GM19023 (cell line): ENCODE results near the gene CATSPERZ.

ENCODE experiments used
- ATAC-seq: cut with Tn5 transposase; IDR thresholded peaks from one replicate; pipeline ENCODE4 v1.9.1; 2021; ENCODE audit warnings: mild to moderate bottlenecking, moderate library complexity; ENCODE audit not compliant: unreplicated experiment

Gene CATSPERZ

DNA sequence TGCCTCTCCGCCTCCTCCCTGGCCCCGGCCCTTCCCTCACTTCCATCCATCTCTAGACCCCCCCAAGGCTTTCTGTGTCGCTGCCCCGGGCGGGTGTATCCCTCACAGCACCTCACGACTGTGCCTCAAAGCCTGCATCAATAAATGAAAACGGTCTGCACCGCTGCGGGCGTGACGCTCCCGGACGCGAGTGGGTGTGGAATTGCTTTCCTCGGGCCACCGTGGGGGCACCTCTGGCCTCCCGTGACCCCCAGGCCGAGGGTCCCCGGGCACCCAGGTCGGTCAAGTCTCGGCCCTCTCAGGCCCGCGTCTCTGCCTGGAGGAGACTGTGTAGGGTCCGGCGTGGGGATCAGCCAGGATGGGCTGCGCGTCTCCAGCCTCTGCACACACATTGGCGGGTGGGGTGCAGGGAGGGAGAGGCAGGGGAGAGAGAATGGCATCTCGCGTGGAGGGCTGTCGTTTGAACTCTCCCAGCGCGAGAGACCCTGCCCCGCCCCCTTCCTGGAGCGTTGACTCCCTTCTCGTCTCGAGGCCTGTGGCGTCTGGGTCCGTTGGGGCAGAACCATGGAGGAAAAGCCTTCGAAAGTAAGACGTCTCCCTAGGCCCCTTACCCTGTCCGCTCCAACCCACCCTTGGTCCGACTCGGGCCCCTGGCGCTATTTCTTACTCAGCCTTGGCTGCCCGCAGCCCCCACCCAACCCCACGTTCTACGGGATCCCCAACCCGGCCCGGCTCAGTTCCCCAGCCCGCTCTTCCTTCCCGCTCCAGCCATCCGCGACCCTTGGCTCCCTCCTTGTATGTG, at the start of gene CATSPERZ:
TSS of gene CATSPERZ (plus strand) at position 512 of the 802 bp plus-strand sequence. CDS start at position 565, 53 bp downstream.
- ATAC-seq: no peak

- ATAC-seq: no peak
Measured at GRCh38 chr11:64250415-64251015, 49.6 kb upstream of the CATSPERZ start.

DNA sequence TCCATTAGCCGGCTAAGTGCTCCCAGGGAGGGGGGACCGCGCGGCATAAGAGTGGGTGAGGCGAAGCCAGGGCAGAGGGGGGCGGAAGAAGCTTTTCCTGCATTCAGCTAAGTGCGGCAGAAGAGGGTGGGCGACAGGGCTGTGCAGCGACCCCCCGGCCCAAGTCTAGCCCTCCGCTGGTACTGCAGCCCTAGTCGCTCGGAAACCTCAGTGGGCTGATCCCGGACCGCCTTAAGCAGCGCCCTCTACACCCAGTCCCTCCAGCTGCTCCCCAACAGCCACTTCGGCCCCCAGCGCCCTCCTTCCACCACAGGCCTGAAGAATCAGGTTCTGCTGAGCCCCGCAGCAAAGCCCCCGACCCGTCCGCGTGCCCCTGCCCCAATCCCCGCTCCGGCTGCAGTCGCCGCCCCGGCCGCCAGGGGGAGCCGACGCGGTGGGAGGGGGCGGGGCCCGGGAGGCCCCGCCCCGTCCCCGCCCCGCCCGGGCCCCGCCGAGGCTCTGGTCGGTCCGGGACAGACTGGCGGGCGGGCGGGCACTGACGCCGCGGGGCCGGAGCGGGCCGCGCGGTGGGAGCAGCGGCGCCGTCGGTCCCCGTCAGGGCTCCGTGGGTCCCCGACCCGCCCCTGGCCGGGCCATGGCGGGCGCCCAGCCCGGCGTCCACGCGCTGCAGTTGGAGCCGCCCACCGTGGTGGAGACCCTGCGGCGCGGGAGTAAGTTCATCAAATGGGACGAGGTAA, 49.0 kb upstream of the CATSPERZ start, which contains the start of gene PLCB3:
TSS of gene PLCB3 (plus strand) at position 515 of the 737 bp plus-strand sequence. CDS start at position 635, 120 bp downstream.
- ATAC-seq: peak; percentile 38

- no peak for ATAC-seq
Measured at GRCh38 chr11:64251753-64252002, 48.5 kb upstream of the CATSPERZ start.

DNA sequence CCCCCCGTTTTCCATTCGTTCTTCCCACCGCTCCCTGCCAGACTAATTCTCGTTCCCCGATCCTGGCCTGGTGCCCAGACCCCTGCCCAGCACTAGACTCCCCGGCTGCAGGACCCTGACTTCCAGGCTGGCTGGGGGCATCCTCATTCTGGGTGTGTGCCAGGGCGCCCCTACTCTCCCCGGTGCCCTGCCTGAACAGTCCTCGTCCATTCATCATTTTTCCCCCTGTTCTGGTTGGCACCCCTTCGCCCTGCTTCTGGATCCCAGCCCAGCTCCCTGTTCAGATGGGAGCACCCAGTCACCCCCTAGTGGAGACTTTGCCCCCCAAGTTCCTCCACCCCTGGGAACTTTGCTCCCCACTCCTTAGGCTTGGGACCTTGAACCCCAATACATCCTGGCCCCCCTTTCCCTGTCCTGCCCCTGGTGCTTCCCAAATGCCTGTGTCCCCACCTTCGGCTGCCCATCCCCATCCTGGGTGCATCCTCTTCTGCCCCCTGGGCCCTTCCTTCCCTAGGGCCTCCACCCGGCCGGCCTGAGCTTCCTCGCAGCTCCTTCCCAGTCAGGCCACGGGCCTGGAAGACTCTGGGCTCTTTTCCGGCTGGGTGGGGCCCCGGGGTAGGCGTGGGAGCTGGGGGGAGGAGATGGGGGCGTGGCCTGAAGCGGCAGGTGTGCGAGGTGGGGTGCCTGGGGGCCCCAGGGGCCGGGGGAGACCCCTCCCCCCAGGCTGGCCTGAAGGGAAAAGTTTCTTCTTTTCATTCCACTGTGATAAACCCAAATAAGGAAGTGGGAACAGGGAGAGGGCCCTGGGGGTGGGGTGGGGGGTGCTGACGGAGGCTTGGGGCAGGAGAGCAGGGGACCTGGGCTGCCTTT, 47.9 kb upstream of the CATSPERZ start:
- no peak for ATAC-seq

- ATAC-seq: no peak
Measured at GRCh38 chr11:64253043-64253442, 47.1 kb upstream of the CATSPERZ start.

- ATAC-seq: no peak
Measured at GRCh38 chr11:64253481-64253880, 46.7 kb upstream of the CATSPERZ start.

GRCh38 chr11:64254326-64254725, 45.8 kb upstream of the CATSPERZ start:
- ATAC-seq: no peak

GRCh38 chr11:64255135-64256128, 44.7 kb upstream of the CATSPERZ start:
- no peak for ATAC-seq

DNA sequence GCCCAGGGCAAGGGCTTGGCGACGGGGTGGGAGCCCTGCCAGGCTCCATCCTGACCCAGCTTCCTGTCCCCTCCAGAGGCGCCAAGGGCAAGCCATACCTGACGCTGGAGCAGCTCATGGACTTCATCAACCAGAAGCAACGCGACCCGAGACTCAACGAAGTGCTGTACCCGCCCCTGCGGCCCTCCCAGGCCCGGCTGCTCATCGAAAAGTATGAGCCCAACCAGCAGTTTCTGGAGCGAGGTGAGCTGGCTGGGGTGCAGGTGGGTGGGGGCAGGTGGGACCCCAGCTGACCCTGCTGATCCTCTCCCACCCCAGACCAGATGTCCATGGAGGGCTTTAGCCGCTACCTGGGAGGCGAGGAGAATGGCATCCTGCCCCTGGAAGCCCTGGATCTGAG, 43.9 kb upstream of the CATSPERZ start:
- ATAC-seq: no peak

- ATAC-seq: no peak
Measured at GRCh38 chr11:64258356-64258755, 41.8 kb upstream of the CATSPERZ start.

- no peak for ATAC-seq
Measured at GRCh38 chr11:64258946-64259532, 41.1 kb upstream of the CATSPERZ start.

DNA sequence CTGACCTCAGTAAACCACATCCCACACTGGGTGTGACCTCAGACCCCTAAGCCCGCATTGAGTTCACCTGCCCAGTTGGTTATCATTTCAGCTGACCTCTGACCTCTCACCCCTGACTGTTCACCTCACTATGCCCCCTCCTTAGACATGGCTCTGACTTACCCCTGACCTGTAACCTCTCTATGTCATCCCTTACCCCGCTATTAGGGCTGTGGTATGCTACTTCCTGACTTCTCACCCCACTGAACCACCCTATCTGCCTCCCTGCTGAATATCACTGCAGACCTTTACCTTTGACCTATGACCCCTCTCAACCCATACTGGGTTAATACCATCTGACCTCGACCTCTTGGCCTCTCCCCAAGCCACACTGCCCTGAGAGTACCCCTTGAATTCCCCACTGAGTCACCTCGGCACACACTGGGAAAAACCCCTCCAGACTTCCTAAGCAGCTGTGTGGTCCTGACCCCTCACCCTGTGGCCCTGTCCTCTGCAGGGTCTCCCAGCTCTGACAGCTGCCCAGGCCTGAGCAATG, 40.6 kb upstream of the CATSPERZ start:
- no peak for ATAC-seq

DNA sequence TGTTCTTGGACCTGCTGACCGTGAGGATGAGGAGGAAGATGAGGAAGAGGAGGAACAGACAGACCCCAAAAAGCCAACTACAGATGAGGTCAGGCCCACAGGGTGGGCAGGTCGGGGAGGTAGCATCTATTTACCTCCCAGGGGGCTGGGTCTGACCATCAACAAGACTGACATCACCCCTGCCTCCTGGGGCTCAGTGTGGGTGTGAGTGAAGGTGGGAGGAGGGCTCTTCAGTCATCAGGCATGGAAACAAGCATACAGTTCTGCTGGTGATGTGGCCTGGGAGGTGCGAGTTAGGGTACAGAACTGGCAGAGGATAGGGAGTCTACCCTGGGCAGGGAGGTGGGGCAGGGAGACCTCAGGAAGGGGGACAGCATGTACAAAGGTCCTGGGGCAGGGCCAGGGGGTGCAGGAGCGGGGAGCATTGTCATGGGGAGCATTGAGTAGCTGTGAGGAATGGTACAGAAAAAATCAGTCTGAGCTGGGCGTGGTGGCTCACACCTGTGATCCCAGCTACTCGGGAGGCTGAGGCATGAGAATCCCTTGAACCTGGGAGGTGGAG, 39.9 kb upstream of the CATSPERZ start:
- no peak for ATAC-seq

DNA sequence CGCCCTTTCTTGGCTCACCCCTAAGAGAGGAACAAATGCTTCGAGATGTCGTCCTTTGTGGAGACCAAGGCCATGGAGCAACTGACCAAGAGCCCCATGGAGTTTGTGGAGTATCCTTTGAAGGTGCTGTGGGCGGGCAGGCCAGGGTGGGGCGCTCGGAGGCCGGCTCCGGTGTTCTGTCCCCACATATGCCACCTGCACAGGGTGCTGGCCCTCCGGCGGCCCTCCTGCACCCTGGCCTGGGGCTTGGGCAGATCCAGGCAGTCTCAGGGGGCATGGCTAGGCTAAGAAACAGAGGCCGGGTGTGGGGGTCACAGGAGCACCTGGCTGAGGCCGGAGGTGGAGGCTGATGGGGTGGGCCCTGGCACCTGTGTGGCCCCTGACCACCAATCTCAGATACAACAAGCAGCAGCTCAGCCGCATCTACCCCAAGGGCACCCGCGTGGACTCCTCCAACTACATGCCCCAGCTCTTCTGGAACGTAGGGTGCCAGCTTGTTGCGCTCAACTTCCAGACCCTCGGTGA, 38.5 kb upstream of the CATSPERZ start:
- ATAC-seq: no peak

DNA sequence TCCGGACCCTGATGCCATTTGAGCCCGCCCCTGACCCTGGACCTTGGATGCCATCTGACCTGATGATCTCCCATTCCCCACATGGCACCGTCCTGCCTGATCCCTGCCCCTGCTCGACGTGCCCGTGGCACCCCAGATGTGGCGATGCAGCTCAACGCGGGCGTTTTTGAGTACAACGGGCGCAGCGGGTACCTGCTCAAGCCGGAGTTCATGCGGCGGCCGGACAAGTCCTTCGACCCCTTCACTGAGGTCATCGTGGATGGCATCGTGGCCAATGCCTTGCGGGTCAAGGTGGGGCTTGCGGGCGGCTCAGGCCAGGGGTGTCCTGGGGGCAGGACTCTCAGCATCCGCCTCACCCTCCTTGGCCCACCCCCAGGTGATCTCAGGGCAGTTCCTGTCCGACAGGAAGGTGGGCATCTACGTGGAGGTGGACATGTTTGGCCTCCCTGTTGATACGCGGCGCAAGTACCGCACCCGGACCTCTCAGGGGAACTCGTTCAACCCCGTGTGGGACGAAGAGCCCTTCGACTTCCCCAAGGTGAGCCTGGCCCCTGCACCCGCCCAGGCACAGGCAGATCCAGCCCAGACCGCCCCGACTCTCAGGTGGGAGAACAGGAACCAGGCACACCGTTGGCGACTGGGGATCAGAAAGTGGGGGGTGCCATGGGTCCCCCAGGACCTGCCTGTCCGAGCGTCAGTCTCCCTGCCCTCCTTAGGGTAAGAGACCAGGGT, 37.7 kb upstream of the CATSPERZ start:
- no peak for ATAC-seq

- ATAC-seq: no peak
Measured at GRCh38 chr11:64263021-64263946, 36.9 kb upstream of the CATSPERZ start.
